HepG2 (cell line): ENCODE data around the gene SNF8. TPM values are rescaled to one million over a fixed set of nuclear protein-coding genes. Genes with fewer than 3 reads are reported as not detected.

Experiments
- DBP ChIP-seq: sonication (generic); formaldehyde crosslinking; IDR thresholded peaks from 2 replicates; pipeline ENCODE4 v1.4.0; 2020; ENCODE audit warnings: missing genetic modification reagents; ENCODE audit errors: not compliant biosample characterization
- E2F2 ChIP-seq: sonication (generic); formaldehyde crosslinking; IDR thresholded peaks from 2 replicates; pipeline ENCODE4 v1.4.0; 2020; ENCODE audit warnings: missing genetic modification reagents, borderline replicate concordance
- MIER3 ChIP-seq: IDR thresholded peaks from 2 replicates; pipeline ENCODE4 v1.6.1; 2016; ENCODE audit warnings: missing compliant biosample characterization, borderline replicate concordance
- TMF1 ChIP-seq: sonication (generic); formaldehyde crosslinking; IDR thresholded peaks from 2 replicates; pipeline ENCODE4 v1.8.1; 2022; ENCODE audit warnings: low read depth, missing genetic modification reagents
- ZMYM4 ChIP-seq: sonication (generic); formaldehyde crosslinking; IDR thresholded peaks from 2 replicates; pipeline ENCODE4 v1.8.1; 2023; ENCODE audit warnings: mild to moderate bottlenecking, missing genetic modification reagents
- ZNF572 ChIP-seq: sonication (generic); formaldehyde crosslinking; IDR thresholded peaks from 2 replicates; pipeline ENCODE4 v1.5.1; 2020; ENCODE audit warnings: mild to moderate bottlenecking, missing genetic modification reagents
- ZNF615 ChIP-seq: sonication (generic); formaldehyde crosslinking; IDR thresholded peaks from 2 replicates; pipeline ENCODE4 v1.5.0; 2020; ENCODE audit warnings: mild to moderate bottlenecking, missing genetic modification reagents, borderline replicate concordance
- ZNF775 ChIP-seq: sonication (generic); formaldehyde crosslinking; IDR thresholded peaks from 2 replicates; pipeline ENCODE4 v1.4.0; 2020; ENCODE audit warnings: missing genetic modification reagents, mild to moderate bottlenecking, moderate library complexity, borderline replicate concordance
- ZNF841 ChIP-seq: sonication (generic); formaldehyde crosslinking; IDR thresholded peaks from 2 replicates; pipeline ENCODE4 v1.8.1; 2023; ENCODE audit warnings: missing genetic modification reagents, borderline replicate concordance
- polyA plus RNA-seq, 8 experiments: library from polyadenylated mRNA; depleted of rRNA in 3 of 8; stranded (reverse) in 7 of 8; unstranded in 1 of 8; fragments of >200 nt; fragmentation: Illumina TruSeq in 4 of 8; extraction: Trizol in 4 of 8; gene quantifications; 2 replicates each; pipeline versions ENCODE4 v1.2.1 to v1.2.3, GENCODE V29; 2011 to 2016; ENCODE audit warnings: low read depth in 4 of 8, missing spikeins in 1 of 8, mixed read lengths in 1 of 8; ENCODE audit not compliant: insufficient read depth in 1 of 8
- total RNA-seq, 5 experiments: library from RNA; depleted of rRNA; stranded (reverse); fragments of >200 nt; fragmentation: Illumina TruSeq; extraction: Trizol; gene quantifications; 2 replicates each; pipeline ENCODE4 v1.2.3, GENCODE V29; 2016; ENCODE audit warnings: low read depth in 1 of 5
- TF ChIP-seq, protein P1 (sequence below): sonication (generic); formaldehyde crosslinking; IDR thresholded peaks from 2 replicates; pipeline ENCODE4 v1.4.0; 2020; ENCODE audit warnings: mild to moderate bottlenecking, missing genetic modification reagents
- TF ChIP-seq, protein P2 (sequence below): sonication (generic); formaldehyde crosslinking; conservative IDR thresholded peaks from 2 replicates; pipeline ENCODE4 v1.4.0; 2020; ENCODE audit warnings: mild to moderate bottlenecking, missing genetic modification reagents, moderate library complexity
- TF ChIP-seq, protein P3 (sequence below): sonication (generic); formaldehyde crosslinking; IDR thresholded peaks from 2 replicates; pipeline ENCODE4 v1.5.0; 2020; ENCODE audit warnings: missing genetic modification reagents

The SNF8 gene
- total and polyA plus RNA-seq, 2 of the 13 experiments (the other 11 are each of a cell fraction or from before 2014, with no cell fraction given) = 114 to 153 TPM

DNA sequence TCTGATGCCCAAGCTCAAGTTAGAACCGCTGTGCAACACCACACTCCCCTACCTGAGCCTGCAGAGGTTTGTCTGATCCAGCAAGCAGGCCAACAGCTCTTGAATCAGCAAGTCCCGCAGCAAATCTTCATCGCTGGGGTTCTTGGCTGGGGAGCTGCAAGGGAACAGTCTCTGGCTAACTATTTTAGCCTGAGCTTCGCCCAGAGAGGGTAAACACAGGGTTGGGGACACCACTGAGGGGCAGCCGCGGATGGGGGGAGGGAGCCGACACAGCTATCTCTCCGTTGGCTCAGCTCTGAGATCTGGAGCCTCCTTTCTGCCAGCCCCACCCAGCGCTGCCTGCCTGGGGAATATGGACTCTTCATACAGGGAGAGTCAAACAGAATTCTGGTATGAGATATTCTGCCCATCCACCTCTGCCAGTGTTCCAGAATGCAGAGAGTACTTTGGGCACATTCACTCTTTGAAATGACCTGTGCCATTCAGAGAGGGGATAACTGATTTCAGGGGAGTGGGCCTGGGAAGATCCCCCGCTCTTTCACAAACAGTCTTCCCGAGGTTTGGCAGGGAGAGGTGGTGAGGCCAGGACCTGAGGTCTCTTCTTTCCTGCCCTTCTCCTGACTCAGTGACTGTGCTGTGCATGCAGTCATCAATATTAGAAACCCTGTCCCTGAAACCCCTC is 16.3 kb upstream of the SNF8 start (continued):
- TF ChIP-seq DBP (CRISPR knock-in tag) (no peak), MIER3 (CRISPR knock-in tag) (no peak), ZNF572 (CRISPR knock-in tag) (no peak), E2F2 (CRISPR knock-in tag) (no peak), ZNF775 (no peak), ZMYM4 (CRISPR knock-in tag) (no peak), ZNF615 (CRISPR knock-in tag) (no peak), ZNF841 (CRISPR knock-in tag) (no peak), TMF1 (CRISPR knock-in tag) (no peak)
- TF ChIP-seq, protein P1, sequence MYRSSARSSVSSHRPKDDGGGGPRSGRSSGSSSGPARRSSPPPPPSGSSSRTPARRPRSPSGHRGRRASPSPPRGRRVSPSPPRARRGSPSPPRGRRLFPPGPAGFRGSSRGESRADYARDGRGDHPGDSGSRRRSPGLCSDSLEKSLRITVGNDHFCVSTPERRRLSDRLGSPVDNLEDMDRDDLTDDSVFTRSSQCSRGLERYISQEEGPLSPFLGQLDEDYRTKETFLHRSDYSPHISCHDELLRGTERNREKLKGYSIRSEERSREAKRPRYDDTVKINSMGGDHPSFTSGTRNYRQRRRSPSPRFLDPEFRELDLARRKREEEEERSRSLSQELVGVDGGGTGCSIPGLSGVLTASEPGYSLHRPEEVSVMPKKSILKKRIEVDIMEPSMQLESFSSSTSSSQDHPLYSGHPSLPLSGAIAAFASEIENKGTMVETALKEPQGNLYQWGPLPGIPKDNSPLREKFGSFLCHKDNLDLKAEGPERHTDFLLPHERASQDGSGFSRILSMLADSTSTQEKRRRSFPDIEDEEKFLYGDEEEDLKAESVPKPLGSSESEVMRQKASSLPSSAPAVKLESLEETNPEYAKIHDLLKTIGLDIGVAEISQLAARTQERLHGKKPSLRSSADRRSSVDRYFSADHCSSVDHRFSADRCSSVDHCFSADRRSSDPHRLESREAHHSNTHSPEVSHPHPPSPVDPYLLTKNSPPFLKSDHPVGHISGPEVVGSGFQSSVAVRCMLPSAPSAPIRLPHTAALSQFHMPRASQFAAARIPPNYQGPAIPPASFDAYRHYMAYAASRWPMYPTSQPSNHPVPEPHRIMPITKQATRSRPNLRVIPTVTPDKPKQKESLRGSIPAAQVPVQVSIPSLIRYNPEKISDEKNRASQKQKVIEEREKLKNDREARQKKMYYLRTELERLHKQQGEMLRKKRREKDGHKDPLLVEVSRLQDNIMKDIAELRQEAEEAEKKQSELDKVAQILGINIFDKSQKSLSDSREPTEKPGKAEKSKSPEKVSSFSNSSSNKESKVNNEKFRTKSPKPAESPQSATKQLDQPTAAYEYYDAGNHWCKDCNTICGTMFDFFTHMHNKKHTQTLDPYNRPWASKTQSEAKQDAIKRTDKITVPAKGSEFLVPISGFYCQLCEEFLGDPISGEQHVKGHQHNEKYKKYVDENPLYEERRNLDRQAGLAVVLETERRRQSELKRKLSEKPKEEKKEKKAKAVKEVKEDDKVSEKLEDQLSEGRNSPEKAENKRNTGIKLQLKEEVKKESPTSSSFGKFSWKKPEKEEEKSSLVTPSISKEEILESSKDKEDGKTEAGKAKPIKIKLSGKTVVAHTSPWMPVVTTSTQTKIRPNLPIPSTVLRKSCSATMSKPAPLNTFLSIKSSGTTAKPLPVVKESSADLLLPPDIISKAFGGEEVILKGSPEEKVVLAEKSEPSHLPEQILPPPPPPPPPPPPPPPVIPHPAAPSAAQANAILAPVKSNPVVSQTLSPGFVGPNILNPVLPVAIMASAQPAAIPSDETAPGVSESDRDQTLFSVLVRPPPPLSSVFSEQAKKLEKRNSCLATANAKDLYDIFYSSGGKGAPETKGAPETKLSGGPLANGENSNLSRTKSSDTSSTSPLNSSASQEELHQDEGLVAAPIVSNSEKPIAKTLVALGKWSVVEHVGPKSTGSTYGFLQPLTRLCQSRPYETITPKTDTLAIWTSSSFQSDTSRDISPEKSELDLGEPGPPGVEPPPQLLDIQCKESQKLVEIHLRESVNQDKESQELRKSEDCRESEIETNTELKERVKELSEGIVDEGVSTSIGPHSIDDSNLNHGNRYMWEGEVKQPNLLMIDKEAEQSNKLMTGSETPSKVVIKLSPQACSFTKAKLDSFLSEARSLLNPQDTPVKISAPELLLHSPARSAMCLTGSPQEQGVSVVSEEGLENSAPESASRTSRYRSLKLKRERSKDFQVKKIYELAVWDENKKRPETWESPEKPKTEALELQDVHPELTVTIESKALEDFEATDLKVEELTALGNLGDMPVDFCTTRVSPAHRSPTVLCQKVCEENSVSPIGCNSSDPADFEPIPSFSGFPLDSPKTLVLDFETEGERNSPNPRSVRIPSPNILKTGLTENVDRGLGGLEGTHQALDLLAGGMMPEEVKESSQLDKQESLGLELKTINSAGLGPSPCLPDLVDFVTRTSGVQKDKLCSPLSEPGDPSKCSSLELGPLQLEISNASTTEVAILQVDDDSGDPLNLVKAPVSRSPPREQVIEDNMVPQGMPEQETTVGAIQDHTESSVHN (CRISPR knock-in tag) = no peak
- TF ChIP-seq, protein P2, sequence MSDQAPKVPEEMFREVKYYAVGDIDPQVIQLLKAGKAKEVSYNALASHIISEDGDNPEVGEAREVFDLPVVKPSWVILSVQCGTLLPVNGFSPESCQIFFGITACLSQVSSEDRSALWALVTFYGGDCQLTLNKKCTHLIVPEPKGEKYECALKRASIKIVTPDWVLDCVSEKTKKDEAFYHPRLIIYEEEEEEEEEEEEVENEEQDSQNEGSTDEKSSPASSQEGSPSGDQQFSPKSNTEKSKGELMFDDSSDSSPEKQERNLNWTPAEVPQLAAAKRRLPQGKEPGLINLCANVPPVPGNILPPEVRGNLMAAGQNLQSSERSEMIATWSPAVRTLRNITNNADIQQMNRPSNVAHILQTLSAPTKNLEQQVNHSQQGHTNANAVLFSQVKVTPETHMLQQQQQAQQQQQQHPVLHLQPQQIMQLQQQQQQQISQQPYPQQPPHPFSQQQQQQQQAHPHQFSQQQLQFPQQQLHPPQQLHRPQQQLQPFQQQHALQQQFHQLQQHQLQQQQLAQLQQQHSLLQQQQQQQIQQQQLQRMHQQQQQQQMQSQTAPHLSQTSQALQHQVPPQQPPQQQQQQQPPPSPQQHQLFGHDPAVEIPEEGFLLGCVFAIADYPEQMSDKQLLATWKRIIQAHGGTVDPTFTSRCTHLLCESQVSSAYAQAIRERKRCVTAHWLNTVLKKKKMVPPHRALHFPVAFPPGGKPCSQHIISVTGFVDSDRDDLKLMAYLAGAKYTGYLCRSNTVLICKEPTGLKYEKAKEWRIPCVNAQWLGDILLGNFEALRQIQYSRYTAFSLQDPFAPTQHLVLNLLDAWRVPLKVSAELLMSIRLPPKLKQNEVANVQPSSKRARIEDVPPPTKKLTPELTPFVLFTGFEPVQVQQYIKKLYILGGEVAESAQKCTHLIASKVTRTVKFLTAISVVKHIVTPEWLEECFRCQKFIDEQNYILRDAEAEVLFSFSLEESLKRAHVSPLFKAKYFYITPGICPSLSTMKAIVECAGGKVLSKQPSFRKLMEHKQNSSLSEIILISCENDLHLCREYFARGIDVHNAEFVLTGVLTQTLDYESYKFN (CRISPR knock-in tag) = no peak
- TF ChIP-seq, protein P3, sequence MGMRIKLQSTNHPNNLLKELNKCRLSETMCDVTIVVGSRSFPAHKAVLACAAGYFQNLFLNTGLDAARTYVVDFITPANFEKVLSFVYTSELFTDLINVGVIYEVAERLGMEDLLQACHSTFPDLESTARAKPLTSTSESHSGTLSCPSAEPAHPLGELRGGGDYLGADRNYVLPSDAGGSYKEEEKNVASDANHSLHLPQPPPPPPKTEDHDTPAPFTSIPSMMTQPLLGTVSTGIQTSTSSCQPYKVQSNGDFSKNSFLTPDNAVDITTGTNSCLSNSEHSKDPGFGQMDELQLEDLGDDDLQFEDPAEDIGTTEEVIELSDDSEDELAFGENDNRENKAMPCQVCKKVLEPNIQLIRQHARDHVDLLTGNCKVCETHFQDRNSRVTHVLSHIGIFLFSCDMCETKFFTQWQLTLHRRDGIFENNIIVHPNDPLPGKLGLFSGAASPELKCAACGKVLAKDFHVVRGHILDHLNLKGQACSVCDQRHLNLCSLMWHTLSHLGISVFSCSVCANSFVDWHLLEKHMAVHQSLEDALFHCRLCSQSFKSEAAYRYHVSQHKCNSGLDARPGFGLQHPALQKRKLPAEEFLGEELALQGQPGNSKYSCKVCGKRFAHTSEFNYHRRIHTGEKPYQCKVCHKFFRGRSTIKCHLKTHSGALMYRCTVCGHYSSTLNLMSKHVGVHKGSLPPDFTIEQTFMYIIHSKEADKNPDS (CRISPR knock-in tag) = no peak
